CD4-positive, alpha-beta T cell treated with Interleukin-6 for 4 hours (primary cell): ENCODE measurements around the gene SORL1.
A peak's percentile ranks its signal among the peaks of the same experiment; 100 is the strongest.
"Not testable (repeated sequence)": the region's sequence is repeated elsewhere in the genome, so short reads cannot be mapped to it uniquely, and the experiment has no call there.

Experiments
- DNase-seq: peaks from one replicate; pipeline ENCODE4 v3.0.0-alpha.2; 2020; ENCODE audit warnings: mixed read lengths

The SORL1 gene

GRCh38 chr11:121451986-121452608 is at the start of gene SORL1:
TSS of gene SORL1 (plus strand) at chr11:121452314. CDS start at chr11:121452332, 18 bp downstream.
- DNase-seq = peak; percentile 83

- no peak for DNase-seq
These were observed 46.5 kb upstream of the SORL1 start for GRCh38 chr11:121405646-121406045.

GRCh38 chr11:121406291-121406690 is 45.8 kb upstream of the SORL1 start:
- DNase-seq = no peak

GRCh38 chr11:121408830-121409229 is 43.3 kb upstream of the SORL1 start:
- DNase-seq = no peak

- not testable (repeated sequence) for DNase-seq
These were observed 42.1 kb upstream of the SORL1 start for GRCh38 chr11:121410041-121410440.

GRCh38 chr11:121411330-121411729 is 40.8 kb upstream of the SORL1 start:
- DNase-seq = not testable (repeated sequence)

GRCh38 chr11:121412000-121412587 is 40.0 kb upstream of the SORL1 start:
- no peak for DNase-seq

GRCh38 chr11:121412711-121413415 is 39.3 kb upstream of the SORL1 start:
- DNase-seq = no peak

- DNase-seq = no peak
These were observed 37.8 kb upstream of the SORL1 start for GRCh38 chr11:121414141-121414913.

- DNase-seq = no peak
These were observed 36.3 kb upstream of the SORL1 start for GRCh38 chr11:121415856-121416255.

- DNase-seq = peak; percentile 72
These were observed 35.0 kb upstream of the SORL1 start for GRCh38 chr11:121417055-121417551.

- DNase-seq = no peak
These were observed 34.5 kb upstream of the SORL1 start for GRCh38 chr11:121417607-121418006.

- peak; percentile 58 for DNase-seq
These were observed 33.4 kb upstream of the SORL1 start for GRCh38 chr11:121418625-121419114.

- DNase-seq = no peak
These were observed 32.3 kb upstream of the SORL1 start for GRCh38 chr11:121419836-121420235.

GRCh38 chr11:121420398-121420797 is 31.7 kb upstream of the SORL1 start:
- no peak for DNase-seq

GRCh38 chr11:121421149-121421901 is 30.8 kb upstream of the SORL1 start:
- no peak for DNase-seq

- DNase-seq = peak; percentile 33
These were observed 29.4 kb upstream of the SORL1 start for GRCh38 chr11:121422675-121423074.

- no peak for DNase-seq
These were observed 26.3 kb upstream of the SORL1 start for GRCh38 chr11:121425828-121426227.

- peak; percentile 71 for DNase-seq
These were observed 25.4 kb upstream of the SORL1 start for GRCh38 chr11:121426476-121427399.

- no peak for DNase-seq
These were observed 24.7 kb upstream of the SORL1 start for GRCh38 chr11:121427400-121427744.

GRCh38 chr11:121429556-121429955 is 22.6 kb upstream of the SORL1 start:
- no peak for DNase-seq
